Right atrium auricular region (tissue), 2 donors: ENCODE measurements around the gene GALM. TPM values are rescaled to one million over a fixed set of nuclear protein-coding genes. Genes with fewer than 3 reads are reported as not detected.

Source experiments
- DNase-seq: peaks from one replicate; pipeline ENCODE4 v3.0.0-alpha.2; 2019; ENCODE audit warnings: low spot score
- H3K27ac ChIP-seq, 2 donors: fragments of 200-600 bp; sonication (generic); 1 replicate in 1 of 2; 2 replicates in 1 of 2; pipeline ENCODE4 v1.5.1; 2016 to 2019
- H3K27me3 ChIP-seq, 2 donors: fragments of 200-600 bp; sonication (generic); one replicate each; pipeline versions ENCODE4 v1.5.1 to v1.6.0; 2017 to 2019
- H3K36me3 ChIP-seq: fragments of 200-600 bp; sonication (generic); one replicate; pipeline ENCODE4 v1.5.1; 2016
- H3K4me1 ChIP-seq, 2 donors: fragments of 200-600 bp; sonication (generic); one replicate each; pipeline versions ENCODE4 v1.5.1 to v1.6.0; 2017 to 2019
- H3K4me3 ChIP-seq, 2 donors: fragments of 200-600 bp; sonication (generic); 1 replicate in 1 of 2; 2 replicates in 1 of 2; pipeline ENCODE4 v1.5.1; 2017 to 2019; ENCODE audit warnings: mild to moderate bottlenecking in 1 of 2, moderate library complexity in 1 of 2
- H3K9me3 ChIP-seq, 2 donors: fragments of 200-600 bp; sonication (generic); one replicate each; pipeline ENCODE4 v1.5.1; 2019
- CTCF ChIP-seq, 2 donors: fragments of 200-600 bp; sonication (generic); IDR thresholded peaks; one replicate each; pipeline ENCODE4 v1.5.1; 2019; ENCODE audit warnings: antibody characterized with exemption in 2 of 2
- total RNA-seq, 2 donors: library from RNA; depleted of rRNA; stranded (reverse); fragments of >200 nt; gene quantifications; one replicate each; pipeline ENCODE4 v1.1.0, GENCODE V29; 2016

GALM gene
- total RNA-seq, 2 donors from 2014 or later, result 13.9 to 17.9 TPM

GRCh38 chr2:38763728-38764127 lies 97.8 kb downstream of the GALM start:
- H3K27me3 ChIP-seq, result no peaks in the 10 kb centered on the region
- H3K27ac ChIP-seq, result no peak overlapping the region
- no peak for DNase-seq
- no peaks in the 10 kb centered on the region for H3K4me1 ChIP-seq
- H3K9me3 ChIP-seq, result no peaks in the 10 kb centered on the region
- no peak for TF ChIP-seq CTCF (IDR thresholded peaks at IDR 0.05)
- H3K4me3 ChIP-seq, result no peak overlapping the region
- H3K36me3 ChIP-seq, result no peaks in the 10 kb centered on the region

GRCh38 chr2:38765149-38765548 lies 99.2 kb downstream of the GALM start:
- Histone ChIP-seq H3K9me3 (no peaks in the 10 kb centered on the region), H3K36me3 (no peaks in the 10 kb centered on the region), H3K4me3 (no peak overlapping the region), H3K4me1 (no peaks in the 10 kb centered on the region), H3K27ac (no peak overlapping the region), H3K27me3 (no peaks in the 10 kb centered on the region)
- no peak for TF ChIP-seq CTCF (IDR thresholded peaks at IDR 0.05)
- no peak for DNase-seq

GRCh38 chr2:38765551-38765950 lies 99.6 kb downstream of the GALM start:
- TF ChIP-seq CTCF (IDR thresholded peaks at IDR 0.05), result no peak
- H3K9me3 ChIP-seq, result no peaks in the 10 kb centered on the region
- DNase-seq, result no peak
- H3K4me3 ChIP-seq, result no peak overlapping the region
- no peaks in the 10 kb centered on the region for H3K36me3 ChIP-seq
- H3K27me3 ChIP-seq, result no peaks in the 10 kb centered on the region
- H3K27ac ChIP-seq, result no peak overlapping the region
- no peaks in the 10 kb centered on the region for H3K4me1 ChIP-seq

DNA sequence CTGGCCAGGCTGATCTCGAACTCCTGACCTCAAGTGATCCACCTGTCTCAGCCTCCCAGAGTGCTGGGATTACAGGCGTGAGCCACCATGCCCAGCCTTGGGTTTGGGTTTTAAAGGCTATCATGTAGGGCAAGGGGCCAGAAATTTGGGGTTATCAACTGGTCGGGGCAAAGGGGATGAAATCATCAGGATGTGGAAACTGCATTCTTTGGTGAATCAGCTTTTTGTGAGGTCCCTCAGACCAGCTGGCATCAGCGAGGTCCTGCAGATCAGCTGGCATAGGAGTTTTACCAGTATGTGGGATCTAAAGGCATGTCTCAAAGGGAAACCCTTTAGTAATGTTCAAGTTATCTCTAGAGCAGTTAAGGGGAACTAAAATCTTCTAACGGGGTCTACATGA lies 105.7 kb downstream of the GALM start:
- Histone ChIP-seq H3K4me3 (no peak overlapping the region), H3K27ac (no peak overlapping the region), H3K27me3 (no peaks in the 10 kb centered on the region), H3K36me3 (no peaks in the 10 kb centered on the region), H3K4me1 (no peaks in the 10 kb centered on the region), H3K9me3 (no peaks in the 10 kb centered on the region)
- no peak for DNase-seq
- no peak for TF ChIP-seq CTCF (IDR thresholded peaks at IDR 0.05)

DNA sequence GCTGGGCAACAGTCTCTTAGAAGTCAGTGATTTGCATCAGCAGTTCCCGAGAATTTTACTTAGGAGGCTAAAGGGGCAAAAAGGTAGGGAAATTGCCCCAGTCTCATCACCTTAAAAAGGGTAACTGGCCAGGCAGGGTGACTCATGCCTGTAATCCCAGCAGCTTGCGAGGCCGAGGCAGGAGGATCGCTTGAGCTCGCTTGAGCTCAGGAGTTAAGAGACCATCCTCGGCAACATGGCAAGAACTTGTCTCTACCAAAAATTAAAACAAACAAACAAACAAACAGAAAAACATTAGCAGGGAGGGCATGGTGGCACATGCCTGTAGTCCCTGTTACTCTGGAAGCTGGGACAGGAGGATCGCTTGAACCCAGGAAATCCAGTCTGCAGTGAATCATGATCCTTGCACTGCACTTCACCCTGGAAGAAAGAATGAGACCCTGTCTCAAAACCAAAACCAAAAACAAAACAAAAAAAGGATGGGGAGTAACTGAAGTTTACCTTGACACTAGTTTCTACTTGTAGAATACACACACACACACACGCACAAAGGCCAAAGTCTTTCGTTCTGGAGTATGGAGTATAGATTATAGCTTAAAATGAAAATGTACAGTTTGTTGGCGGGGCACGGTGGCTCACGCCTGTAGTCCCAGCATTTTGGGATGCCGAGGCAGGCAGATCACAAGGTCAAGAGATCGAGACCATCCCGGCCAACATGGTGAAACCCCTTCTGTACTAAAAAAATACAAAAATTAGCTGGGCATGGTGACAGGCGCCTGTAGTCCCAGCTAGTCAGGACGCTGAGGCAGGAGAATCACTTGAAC lies 109.4 kb downstream of the GALM start:
- no peaks in the 10 kb centered on the region for H3K27me3 ChIP-seq
- TF ChIP-seq CTCF (IDR thresholded peaks at IDR 0.05), result no peak
- no peak overlapping the region for H3K27ac ChIP-seq

DNA sequence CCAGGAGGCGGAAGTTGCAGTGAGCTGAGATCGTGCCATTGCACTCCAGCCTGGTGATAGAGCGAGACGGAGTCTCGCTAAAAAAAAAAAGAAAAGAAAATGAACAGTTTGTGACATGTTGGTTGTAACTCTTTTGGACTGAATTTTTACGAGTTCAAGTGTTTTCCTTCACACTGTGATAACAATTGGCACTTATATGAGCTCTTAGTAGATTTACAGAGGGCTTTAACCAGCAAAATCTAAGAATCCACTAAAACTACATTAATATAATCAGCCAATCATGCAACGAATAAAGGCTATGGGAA lies 110.0 kb downstream of the GALM start:
- Histone ChIP-seq H3K4me1 (peaks cover 0 to 11% of the 10 kb centered on the region in 2 donors), H3K27ac (no peak overlapping the region), H3K9me3 (no peaks in the 10 kb centered on the region), H3K36me3 (peaks cover 7% of the 10 kb centered on the region), H3K27me3 (no peaks in the 10 kb centered on the region), H3K4me3 (no peak overlapping the region)
- DNase-seq, result no peak
- TF ChIP-seq CTCF (IDR thresholded peaks at IDR 0.05), result no peak

More for the DNA sequence above, 109.4 kb downstream of the GALM start:
- Histone ChIP-seq H3K36me3 (peaks cover under 1% of the 10 kb centered on the region), H3K9me3 (no peaks in the 10 kb centered on the region), H3K4me1 (peaks cover 0 to 11% of the 10 kb centered on the region in 2 donors), H3K4me3 (no peak overlapping the region)
- no peak for DNase-seq
